ENCODE data around the gene KIAA1217. TPM values are rescaled to one million over a fixed set of nuclear protein-coding genes. Genes with fewer than 3 reads are reported as not detected.

The KIAA1217 gene
- total and polyA plus RNA-seq, 3 experiments from 2014 or later = 0.20 TPM; not detected in 2

DNA sequence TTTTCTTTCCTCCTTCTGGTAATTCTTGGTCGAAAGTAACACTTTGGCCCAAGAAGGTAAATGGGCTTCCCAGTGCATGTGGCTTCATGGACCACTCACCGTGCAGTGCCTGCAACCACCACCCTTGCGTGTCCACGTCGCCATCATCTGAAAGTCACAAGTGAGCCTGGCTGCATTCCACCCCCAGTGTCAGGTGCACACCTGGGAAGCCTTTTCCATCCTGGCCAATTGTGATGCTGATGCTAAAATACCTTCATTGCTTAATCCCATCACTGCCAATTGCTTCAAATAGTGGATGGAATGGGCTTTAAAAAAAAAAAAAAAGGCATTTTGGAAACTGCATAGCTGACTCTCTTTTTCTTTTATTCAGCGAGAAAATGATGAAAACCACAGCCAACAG, 285.8 kb downstream of the KIAA1217 start:
- H3K27ac Mint-ChIP-seq = no peak overlapping the region
- H3K4me3 ChIP-seq (ENCODE audit: low read length) = no peak overlapping the region
- no peak overlapping the region for H3K4me3 Mint-ChIP-seq
- no peaks in the 10 kb centered on the region for H3K36me3 Mint-ChIP-seq
- H3K27me3 ChIP-seq (ENCODE audit: insufficient read depth, low read length, poor library complexity, severe bottlenecking) = no peaks in the 10 kb centered on the region
- ChIA-PET CTCF (no interaction called here), POLR2A (no interaction called here)
- DNase-seq = no peak
- H3K9me3 ChIP-seq (ENCODE audit: low read length) = no peaks in the 10 kb centered on the region
- no peaks in the 10 kb centered on the region for H3K4me1 ChIP-seq (ENCODE audit: insufficient read depth, low read length)
- H3K36me3 ChIP-seq (ENCODE audit: insufficient read depth, low read length) = no peaks in the 10 kb centered on the region
- H3K4me1 Mint-ChIP-seq = no peaks in the 10 kb centered on the region
- H3K9me3 Mint-ChIP-seq = no peaks in the 10 kb centered on the region
- no peak overlapping the region for H3K27ac ChIP-seq (ENCODE audit: low read depth, low read length)
- H3K27me3 Mint-ChIP-seq = peaks cover 1 to 7% of the 10 kb centered on the region in 2 donors

GRCh38 chr10:24495666-24496460, 286.9 kb downstream of the KIAA1217 start:
- Histone ChIP-seq H3K9me3 (ENCODE audit: low read length) (no peaks in the 10 kb centered on the region), H3K27me3 (ENCODE audit: insufficient read depth, low read length, poor library complexity, severe bottlenecking) (no peaks in the 10 kb centered on the region), H3K36me3 (ENCODE audit: insufficient read depth, low read length) (no peaks in the 10 kb centered on the region), H3K27ac (ENCODE audit: low read depth, low read length) (no peak overlapping the region), H3K4me1 (ENCODE audit: insufficient read depth, low read length) (no peaks in the 10 kb centered on the region), H3K4me3 (ENCODE audit: low read length) (no peak overlapping the region)
- ChIA-PET POLR2A (no interaction called here), CTCF (no interaction called here)
- H3K36me3 Mint-ChIP-seq = no peaks in the 10 kb centered on the region
- no peak overlapping the region for H3K27ac Mint-ChIP-seq
- H3K4me3 Mint-ChIP-seq = no peak overlapping the region
- H3K27me3 Mint-ChIP-seq = peaks cover 1 to 7% of the 10 kb centered on the region in 2 donors
- H3K4me1 Mint-ChIP-seq = no peaks in the 10 kb centered on the region
- no peaks in the 10 kb centered on the region for H3K9me3 Mint-ChIP-seq
- DNase-seq = no peak

DNA sequence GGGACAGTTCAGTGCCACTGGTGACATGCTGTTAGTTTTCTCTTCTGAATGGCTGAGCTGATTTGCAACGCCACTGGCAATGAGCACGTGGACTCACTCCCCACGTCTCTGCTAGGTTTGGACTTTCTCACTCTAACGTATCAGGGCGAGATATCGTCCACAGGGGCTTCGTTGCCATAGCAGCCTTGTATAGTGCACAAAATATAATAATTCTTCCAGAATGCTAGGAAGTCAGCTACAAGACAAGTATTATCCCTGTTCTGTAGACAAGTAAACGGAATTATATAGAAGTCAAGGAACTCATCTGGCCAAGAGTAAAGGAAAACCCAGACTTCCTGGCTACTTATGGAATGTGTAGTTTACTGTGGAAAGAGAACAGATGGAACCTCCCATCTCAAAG, 288.0 kb downstream of the KIAA1217 start:
- H3K27me3 ChIP-seq (ENCODE audit: insufficient read depth, low read length, poor library complexity, severe bottlenecking) = no peaks in the 10 kb centered on the region
- no peaks in the 10 kb centered on the region for H3K36me3 Mint-ChIP-seq
- no peaks in the 10 kb centered on the region for H3K9me3 Mint-ChIP-seq
- H3K9me3 ChIP-seq (ENCODE audit: low read length) = no peaks in the 10 kb centered on the region
- H3K36me3 ChIP-seq (ENCODE audit: insufficient read depth, low read length) = no peaks in the 10 kb centered on the region
- no peak for DNase-seq
- no peak overlapping the region for H3K4me3 ChIP-seq (ENCODE audit: low read length)
- H3K4me1 ChIP-seq (ENCODE audit: insufficient read depth, low read length) = no peaks in the 10 kb centered on the region
- H3K27ac Mint-ChIP-seq = no peak overlapping the region
- ChIA-PET CTCF (no interaction called here), POLR2A (no interaction called here)
- H3K4me1 Mint-ChIP-seq = no peaks in the 10 kb centered on the region
- no peak overlapping the region for H3K4me3 Mint-ChIP-seq
- peaks cover 0 to 7% of the 10 kb centered on the region in 2 donors for H3K27me3 Mint-ChIP-seq
- no peak overlapping the region for H3K27ac ChIP-seq (ENCODE audit: low read depth, low read length)

DNA sequence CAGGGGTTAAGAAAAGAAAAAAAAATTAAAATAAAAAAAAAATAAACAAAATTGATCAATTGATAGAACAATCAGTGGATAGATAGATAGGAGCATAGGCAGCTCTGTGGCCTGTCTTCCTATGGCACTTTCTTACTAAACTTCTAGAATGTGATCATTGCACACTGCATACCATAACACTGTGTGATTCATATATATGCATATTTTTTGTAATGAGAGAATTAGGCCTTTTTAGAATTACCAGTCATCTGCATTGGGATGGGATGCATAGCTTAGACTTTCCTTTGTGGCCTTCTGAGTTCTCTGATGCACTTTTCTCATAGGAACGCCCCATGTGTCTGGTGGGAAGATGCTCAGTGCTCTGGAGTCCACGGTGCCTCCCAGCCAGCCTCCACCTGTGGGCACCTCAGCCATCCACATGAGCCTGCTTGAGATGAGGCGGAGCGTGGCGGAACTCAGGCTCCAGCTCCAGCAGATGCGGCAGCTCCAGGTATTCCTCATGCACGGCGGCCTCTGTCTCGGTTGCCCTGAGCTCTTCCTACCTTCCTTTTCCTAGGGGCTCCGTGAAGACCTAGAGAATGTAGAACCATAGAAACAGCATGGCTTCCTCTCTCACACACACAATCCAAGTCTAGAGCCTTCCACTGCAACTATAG, 292.2 kb downstream of the KIAA1217 start:
- H3K4me3 ChIP-seq (ENCODE audit: low read length) = no peak overlapping the region
- no peak overlapping the region for H3K4me3 Mint-ChIP-seq
- no peaks in the 10 kb centered on the region for H3K36me3 ChIP-seq (ENCODE audit: insufficient read depth, low read length)
- ChIA-PET CTCF (no interaction called here), POLR2A (no interaction called here)
- no peaks in the 10 kb centered on the region for H3K36me3 Mint-ChIP-seq
- H3K27me3 Mint-ChIP-seq = peaks cover 3 to 18% of the 10 kb centered on the region in 2 donors
- H3K27me3 ChIP-seq (ENCODE audit: insufficient read depth, low read length, poor library complexity, severe bottlenecking) = no peaks in the 10 kb centered on the region
- no peaks in the 10 kb centered on the region for H3K9me3 Mint-ChIP-seq
- H3K27ac ChIP-seq (ENCODE audit: low read depth, low read length) = no peak overlapping the region
- no peaks in the 10 kb centered on the region for H3K4me1 ChIP-seq (ENCODE audit: insufficient read depth, low read length)
- H3K9me3 ChIP-seq (ENCODE audit: low read length) = no peaks in the 10 kb centered on the region
- H3K4me1 Mint-ChIP-seq = no peaks in the 10 kb centered on the region
- DNase-seq = no peak
- H3K27ac Mint-ChIP-seq = no peak overlapping the region

DNA sequence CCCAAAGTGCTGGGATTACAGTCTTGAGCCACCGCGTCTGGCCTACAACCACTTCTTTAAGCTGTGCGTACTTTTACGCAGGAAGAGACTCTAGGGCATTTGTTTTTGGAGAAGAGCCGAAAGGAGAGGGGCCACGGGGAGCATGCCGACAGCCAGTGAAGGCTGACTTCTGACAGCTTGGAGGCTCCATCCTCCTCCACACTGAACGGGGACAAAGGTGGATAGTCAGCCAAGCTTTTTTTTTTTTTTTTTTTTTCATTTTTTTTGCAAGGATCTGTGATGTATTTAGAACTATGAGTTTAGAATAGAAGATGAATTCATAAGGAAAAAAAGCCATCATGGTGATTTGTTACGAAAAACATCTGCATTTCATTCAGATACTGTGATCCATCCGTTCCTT, 293.1 kb downstream of the KIAA1217 start:
- H3K9me3 ChIP-seq (ENCODE audit: low read length) = no peaks in the 10 kb centered on the region
- Mint-ChIP-seq H3K27me3 (peaks cover 3 to 21% of the 10 kb centered on the region in 2 donors), H3K4me1 (no peaks in the 10 kb centered on the region), H3K4me3 (no peak overlapping the region), H3K36me3 (no peaks in the 10 kb centered on the region), H3K27ac (no peak overlapping the region), H3K9me3 (peaks cover 0 to 5% (median 0%) of the 10 kb centered on the region in 5 donors)
- DNase-seq = no peak
- no peaks in the 10 kb centered on the region for H3K36me3 ChIP-seq (ENCODE audit: insufficient read depth, low read length)
- ChIA-PET CTCF (no interaction called here), POLR2A (no interaction called here)
- no peaks in the 10 kb centered on the region for H3K27me3 ChIP-seq (ENCODE audit: insufficient read depth, low read length, poor library complexity, severe bottlenecking)
- no peaks in the 10 kb centered on the region for H3K4me1 ChIP-seq (ENCODE audit: insufficient read depth, low read length)
- H3K4me3 ChIP-seq (ENCODE audit: low read length) = no peak overlapping the region
- H3K27ac ChIP-seq (ENCODE audit: low read depth, low read length) = no peak overlapping the region

- no peak overlapping the region for H3K27ac ChIP-seq (ENCODE audit: low read depth, low read length)
- Mint-ChIP-seq H3K27me3 (peaks cover 3 to 18% of the 10 kb centered on the region in 2 donors), H3K4me1 (no peaks in the 10 kb centered on the region), H3K4me3 (no peak overlapping the region), H3K9me3 (peaks cover 0 to 5% (median 2%) of the 10 kb centered on the region in 5 donors), H3K27ac (no peak overlapping the region), H3K36me3 (no peaks in the 10 kb centered on the region)
- H3K4me1 ChIP-seq (ENCODE audit: insufficient read depth, low read length) = no peaks in the 10 kb centered on the region
- ChIA-PET POLR2A (no interaction called here), CTCF (no interaction called here)
- no peak for DNase-seq
- no peaks in the 10 kb centered on the region for H3K36me3 ChIP-seq (ENCODE audit: insufficient read depth, low read length)
- no peaks in the 10 kb centered on the region for H3K27me3 ChIP-seq (ENCODE audit: insufficient read depth, low read length, poor library complexity, severe bottlenecking)
- no peak overlapping the region for H3K4me3 ChIP-seq (ENCODE audit: low read length)
- no peaks in the 10 kb centered on the region for H3K9me3 ChIP-seq (ENCODE audit: low read length)
Observed at GRCh38 chr10:24502801-24503460, 294.0 kb downstream of the KIAA1217 start.

DNA sequence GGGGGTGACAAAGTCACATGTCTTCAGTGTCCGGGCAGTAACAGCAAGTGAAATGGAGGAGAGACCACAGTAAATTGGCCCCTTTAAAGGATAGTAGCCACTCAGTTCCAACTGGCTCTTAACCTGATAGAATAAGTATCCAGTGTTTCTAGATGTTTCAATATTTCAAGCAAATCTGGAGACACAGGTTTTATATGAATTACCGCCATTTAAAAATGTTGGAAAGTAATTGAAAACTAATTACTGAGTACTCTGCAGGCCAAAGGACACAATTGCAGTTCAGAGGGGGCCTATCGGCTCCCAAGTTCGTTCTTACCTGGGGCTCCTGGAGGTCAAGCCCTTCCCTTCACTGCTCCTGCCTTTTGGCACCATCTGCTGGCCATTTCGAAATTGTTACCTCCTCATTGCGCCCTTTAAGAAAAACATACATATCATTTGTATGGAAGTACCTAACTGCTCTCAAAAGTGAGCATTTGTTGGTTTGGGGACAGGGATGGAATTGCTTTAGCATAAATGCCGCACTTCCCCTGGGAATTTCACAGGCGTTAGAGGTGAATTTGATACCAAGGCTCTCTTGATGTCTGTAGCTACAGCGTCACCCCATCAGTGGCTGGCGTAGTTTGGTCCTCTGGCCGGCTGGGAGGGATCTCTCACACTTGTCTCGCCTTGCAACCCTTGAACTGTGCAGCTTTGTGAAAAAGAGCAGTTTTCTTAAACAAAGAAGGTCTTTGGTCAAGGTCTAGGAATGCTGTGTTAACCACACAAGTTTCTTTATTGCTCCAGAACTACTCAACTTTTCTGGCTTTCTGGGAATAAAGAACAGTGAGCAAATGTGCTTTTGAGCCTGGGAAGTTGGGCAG, 294.8 kb downstream of the KIAA1217 start:
- CTCF ChIA-PET = interaction anchor here (0.8 to 1.0 kb wide), 2 partner anchors 11 to 16 kb away, joined by 3 read pairs; no protein-coding TSS in a partner anchor

More for the DNA sequence above, 294.8 kb downstream of the KIAA1217 start:
- POLR2A ChIA-PET = no interaction called here
- no peaks in the 10 kb centered on the region for H3K36me3 Mint-ChIP-seq
- peaks cover 3 to 18% of the 10 kb centered on the region in 2 donors for H3K27me3 Mint-ChIP-seq
- peaks cover 0 to 5% (median 4%) of the 10 kb centered on the region in 5 donors for H3K9me3 Mint-ChIP-seq
- no peak overlapping the region for H3K27ac Mint-ChIP-seq
- H3K4me3 Mint-ChIP-seq = no peak overlapping the region
- H3K4me1 Mint-ChIP-seq = no peaks in the 10 kb centered on the region
- Histone ChIP-seq H3K4me1 (ENCODE audit: insufficient read depth, low read length) (no peaks in the 10 kb centered on the region), H3K36me3 (ENCODE audit: insufficient read depth, low read length) (no peaks in the 10 kb centered on the region), H3K27ac (ENCODE audit: low read depth, low read length) (no peak overlapping the region), H3K27me3 (ENCODE audit: insufficient read depth, low read length, poor library complexity, severe bottlenecking) (no peaks in the 10 kb centered on the region), H3K9me3 (ENCODE audit: low read length) (no peaks in the 10 kb centered on the region), H3K4me3 (ENCODE audit: low read length) (no peak overlapping the region)
- no peak for DNase-seq
